Activated CD4-positive, CD25-positive, alpha-beta regulatory T cell treated with anti-CD3 and anti-CD28 coated beads, Interleukin-2, amount 50 U/mL, for 16 hours (primary cell): ENCODE measurements around the gene TLR5.

ENCODE experiments used
- DNase-seq: peaks from one replicate; pipeline ENCODE4 v3.0.0-alpha.2; 2020; ENCODE audit warnings: low read depth, low spot score

The TLR5 gene

GRCh38 chr1:223110952-223111351, 32.1 kb downstream of the TLR5 start:
- no peak for DNase-seq

DNA sequence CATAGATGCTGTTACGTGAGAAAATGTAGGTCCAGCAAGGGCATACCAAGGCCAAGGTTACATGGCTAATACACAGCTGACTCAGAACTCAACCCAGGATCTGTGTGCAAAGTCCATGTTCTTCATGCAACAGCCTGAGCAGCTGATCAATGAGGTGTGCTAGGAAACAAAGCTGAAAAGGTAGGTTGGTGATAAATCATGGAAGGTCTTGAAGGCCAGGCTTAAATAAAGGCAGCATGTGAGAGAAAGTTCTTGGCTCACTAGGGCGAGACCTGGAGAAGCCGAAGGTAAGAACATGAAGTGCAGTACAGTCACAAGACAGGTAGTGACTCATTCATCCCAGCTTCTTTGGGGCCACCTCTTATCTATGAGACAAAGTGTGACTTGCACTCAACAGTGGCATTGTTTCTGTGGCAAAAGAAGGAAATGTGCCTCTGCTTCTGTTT, 33.4 kb downstream of the TLR5 start:
- DNase-seq: no peak

DNA sequence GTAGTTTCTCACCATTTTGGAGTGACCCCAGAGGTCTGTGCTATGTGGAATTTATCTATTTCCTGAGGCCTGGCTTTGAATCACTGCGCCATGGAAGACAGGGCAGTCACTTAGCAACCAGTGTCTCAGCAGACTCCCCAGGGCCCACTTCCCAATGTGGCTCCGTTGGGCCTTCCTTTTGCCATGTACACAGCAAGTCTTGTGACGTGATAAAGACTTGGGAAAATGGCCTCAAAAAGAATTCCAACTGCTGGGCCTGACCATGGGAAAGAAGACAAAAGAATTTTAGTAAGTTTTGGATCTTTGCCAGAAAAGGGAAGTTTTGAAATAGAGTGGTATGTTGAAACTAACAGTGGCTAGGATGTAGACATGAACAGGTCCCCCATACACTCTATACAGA, 36.2 kb downstream of the TLR5 start:
- no peak for DNase-seq

GRCh38 chr1:223105568-223105967, 37.5 kb downstream of the TLR5 start:
- DNase-seq: no peak

DNA sequence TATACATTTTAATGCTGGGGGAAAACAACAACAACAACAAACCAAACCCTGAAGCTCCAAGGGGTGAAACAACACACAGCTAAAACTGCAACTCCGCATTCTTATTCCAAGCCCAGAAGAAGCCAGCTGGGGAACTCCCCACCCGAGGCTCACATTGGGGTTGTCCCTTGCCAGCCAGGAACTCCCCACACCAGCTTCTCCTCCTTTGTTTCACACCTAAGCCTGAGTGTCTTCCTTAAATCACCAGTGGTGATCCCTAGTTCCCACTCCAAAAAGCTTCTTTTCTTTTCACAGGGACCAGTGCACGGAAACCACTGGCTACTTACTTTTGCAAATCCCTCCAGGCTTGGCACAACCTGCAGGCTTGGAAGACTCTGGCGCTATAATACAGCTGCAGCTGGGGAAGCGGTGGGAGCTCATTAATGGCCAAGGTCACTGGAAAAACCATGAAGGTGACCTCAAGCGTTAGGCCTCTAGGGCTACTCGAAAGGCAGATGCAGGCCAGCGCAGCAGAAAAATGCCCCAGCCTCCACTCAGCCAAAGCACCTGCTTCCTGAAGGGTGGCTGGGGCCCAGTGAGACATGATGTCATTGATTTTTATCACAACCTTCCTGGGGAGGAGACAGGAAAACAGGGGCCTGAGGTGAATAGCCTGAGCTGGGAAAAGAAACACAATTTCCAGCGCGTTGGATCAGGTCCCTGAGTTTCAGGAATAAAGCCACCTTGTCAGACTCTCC, 40.1 kb downstream of the TLR5 start:
- no peak for DNase-seq

DNA sequence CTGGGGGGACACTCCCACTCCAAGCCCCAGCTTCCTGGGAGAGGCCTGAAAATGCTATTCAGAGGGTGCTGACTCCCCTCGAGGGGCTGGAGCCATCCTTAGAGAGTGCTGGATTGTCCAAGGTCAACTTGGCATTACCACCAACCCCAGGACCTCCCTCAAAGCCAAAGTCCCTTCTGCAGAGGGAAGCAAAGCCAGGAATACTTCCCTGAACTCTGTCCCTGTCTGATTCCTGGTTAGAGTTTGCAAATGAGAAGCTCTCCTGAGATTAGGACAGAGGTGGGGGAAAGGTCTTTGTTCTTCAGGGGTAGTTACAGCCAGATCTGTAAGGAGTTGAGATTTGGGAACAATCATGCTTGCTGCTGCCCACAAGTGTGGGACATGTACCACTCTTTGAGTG, 45.3 kb downstream of the TLR5 start:
- no peak for DNase-seq

- no peak for DNase-seq
Observed at GRCh38 chr1:223095870-223096269, 47.2 kb downstream of the TLR5 start.

- no peak for DNase-seq
Observed at GRCh38 chr1:223091896-223092295, 51.2 kb downstream of the TLR5 start.

GRCh38 chr1:223089250-223089649, 53.8 kb downstream of the TLR5 start:
- DNase-seq: no peak

- DNase-seq: no peak
Observed at GRCh38 chr1:223088713-223089240, 54.3 kb downstream of the TLR5 start.

- no peak for DNase-seq
Observed at GRCh38 chr1:223087291-223088255, 55.5 kb downstream of the TLR5 start.

DNA sequence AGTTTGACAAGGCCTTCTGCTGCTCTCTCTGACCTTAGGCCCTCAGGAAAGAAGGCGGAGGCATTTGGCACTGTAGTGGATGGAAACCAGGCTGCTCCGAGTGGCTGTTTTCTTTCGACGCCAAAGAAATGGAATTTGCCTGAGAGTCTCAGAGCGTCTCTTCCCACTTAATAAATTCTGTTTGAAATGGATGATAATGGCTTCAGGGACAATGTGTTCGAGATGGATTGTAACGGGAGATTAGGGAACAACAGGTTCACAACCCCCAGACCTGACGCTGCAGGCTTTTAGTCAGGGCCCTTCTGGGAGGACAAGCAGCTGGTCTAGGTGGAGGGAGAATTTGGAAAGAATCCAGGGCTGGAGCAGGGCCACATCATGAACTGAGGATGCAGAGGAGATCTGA, 58.6 kb downstream of the TLR5 start:
- no peak for DNase-seq

DNA sequence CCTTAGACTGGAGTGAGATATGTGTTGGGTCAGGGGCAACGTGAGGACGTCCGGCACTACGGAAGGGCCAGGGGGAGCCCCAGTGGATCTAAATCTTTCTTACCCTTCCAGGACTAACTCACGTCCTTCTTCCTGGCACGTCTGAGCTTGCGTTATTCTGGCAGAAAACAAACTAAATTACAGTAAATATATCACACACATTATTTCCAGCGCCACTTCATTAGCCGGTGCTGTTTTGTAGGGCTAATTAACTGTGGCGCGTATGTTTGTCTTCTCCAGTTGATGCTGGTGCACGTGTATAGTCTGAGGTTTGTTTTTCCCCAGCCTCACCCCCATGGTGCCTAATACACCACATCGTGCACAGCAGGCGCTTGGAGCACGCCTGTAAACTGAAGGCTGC, 59.2 kb downstream of the TLR5 start:
- DNase-seq: no peak

DNA sequence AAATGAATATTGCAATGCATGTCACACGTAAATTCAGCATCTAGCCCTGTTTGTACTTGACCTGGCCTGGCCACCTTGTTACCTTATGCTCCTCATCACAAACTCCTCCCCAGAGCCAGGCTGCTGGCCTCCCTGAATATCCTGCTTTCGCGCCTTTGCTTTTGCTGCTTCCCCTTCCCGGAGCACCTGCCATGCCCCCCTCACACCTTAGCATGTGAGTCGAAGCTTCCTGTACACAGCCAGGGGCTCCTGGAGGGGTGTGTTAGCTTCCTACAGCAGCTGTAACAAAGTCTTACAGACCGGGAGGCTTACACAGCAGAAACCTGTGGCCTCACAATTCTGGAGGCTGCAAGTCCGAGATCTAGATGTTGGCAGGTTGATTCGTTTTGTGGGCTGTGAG, 60.1 kb downstream of the TLR5 start:
- DNase-seq: no peak

DNA sequence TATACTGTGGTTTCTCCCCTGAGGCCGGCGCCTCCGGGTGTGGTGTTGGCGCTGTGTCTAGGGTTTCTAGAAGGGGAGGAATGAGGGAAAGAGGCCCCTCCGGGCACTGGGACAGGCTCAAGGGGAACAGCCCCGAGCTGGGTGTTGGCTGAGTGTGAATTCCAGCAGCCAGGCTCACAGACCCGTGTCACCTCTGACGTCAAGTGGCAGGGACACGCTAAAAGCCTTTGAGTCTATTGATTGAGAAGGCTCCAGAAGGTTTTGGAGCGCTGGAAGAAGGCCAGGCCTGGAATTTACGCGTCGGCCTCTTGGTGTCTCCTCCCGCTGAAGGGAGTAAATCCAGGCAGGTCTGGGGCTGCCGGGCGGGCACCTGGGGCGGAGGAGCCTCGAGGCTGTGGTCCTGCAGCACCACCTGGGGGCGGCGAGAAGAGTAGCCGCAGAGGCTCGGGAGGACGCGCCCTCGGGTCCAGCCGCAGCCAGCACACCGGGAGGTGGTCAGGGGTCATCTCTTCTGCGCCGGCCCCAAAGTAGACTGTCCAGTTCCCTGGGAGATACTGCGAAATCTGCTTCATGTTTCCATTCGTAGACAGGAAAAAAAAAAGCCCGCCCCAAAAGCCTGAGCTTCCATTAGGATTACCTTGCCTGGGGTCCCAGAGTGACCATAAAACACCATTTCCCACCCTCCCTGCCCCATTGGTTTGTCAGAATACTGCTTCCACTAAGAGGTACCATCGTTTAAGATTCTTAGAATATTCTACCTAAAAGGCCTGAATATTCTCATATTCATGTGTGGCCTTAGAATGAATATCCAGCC, 61.7 kb downstream of the TLR5 start:
- peak; percentile 34 for DNase-seq

GRCh38 chr1:223079498-223079897, 63.5 kb downstream of the TLR5 start:
- no peak for DNase-seq

DNA sequence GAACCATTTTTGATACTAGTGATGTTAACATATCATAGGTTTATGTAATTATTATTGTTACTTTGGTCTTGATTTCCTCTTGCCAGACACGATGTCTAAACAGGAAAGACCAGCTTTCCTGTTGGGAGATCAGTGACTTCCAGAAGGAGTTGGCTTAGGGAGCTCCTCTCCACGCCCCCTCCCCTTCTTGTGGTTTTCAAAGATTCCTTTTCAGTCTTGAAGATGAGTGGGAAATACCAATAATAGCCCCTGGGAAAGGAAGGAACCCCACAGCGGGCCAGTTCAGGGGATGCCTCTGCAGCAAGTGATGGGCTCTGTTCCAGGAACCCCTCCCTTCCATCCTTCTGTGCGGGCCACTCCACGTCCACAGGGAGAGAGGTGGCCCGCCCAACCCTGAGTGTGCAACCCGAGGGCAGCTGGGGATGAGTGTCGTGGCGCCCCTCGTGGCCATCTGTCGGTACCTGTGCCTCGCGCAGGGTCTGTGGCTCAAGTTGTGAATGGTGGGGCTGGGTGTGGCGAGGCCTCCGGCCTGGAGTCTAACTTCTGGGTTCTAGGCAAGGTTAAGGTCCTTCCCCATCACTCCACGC, 65.7 kb downstream of the TLR5 start:
- no peak for DNase-seq

GRCh38 chr1:223076362-223076761, 66.7 kb downstream of the TLR5 start:
- DNase-seq: no peak

- DNase-seq: no peak
Observed at GRCh38 chr1:223075834-223076233, 67.2 kb downstream of the TLR5 start.

DNA sequence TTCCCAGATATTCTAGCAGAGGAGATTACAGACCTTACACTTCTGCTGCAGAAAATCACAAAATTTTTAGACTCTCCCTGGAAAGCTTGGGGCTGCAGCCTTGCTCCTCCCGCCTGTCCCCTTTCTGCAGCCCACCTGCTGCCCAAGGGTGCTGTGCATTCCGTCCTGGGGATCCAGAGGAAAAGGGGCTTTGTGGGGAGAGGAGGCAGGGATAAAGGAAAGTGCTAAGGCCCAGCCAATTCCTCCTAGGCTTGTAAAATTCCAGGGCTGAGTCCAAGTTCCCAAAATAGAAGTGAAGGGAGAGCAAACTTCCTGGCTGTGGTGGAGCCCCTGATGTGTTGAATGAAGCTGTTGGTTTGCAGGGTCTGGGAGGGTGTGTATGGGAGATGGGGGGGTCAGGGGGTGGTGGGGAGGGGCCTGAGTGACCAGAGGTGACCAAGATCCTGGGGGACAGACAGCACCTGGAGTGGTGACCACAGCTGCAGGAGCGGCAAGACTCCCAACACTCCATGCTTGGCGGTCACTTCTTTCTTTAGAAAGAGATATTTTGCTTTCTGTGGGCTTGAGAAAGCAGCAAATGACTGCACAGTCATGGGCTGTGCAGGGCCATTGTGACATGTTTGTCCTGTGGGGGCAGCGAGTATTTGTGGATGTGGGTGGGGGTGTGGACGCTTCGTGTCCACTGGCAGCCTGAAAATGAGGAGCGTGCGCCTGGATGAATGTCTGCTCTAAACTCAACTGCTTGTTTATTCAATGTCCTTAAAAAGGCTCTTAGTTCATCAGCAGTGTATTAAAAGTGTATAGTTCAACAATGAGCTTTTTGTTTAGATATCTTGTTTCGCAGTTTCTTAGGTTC, 68.4 kb downstream of the TLR5 start:
- no peak for DNase-seq
